GM18873 (cell line): Measurements from ENCODE around the gene KIRREL2.
"Not testable (repeated sequence)": the region's sequence is repeated elsewhere in the genome, so short reads cannot be mapped to it uniquely, and the experiment has no call there.

ENCODE experiments used
- ATAC-seq: cut with Tn5 transposase; IDR thresholded peaks from one replicate; pipeline ENCODE4 v1.9.1; 2021; ENCODE audit warnings: mild to moderate bottlenecking, moderate library complexity, moderate number of reproducible peaks; ENCODE audit not compliant: unreplicated experiment, low FRiP score

KIRREL2 gene

DNA sequence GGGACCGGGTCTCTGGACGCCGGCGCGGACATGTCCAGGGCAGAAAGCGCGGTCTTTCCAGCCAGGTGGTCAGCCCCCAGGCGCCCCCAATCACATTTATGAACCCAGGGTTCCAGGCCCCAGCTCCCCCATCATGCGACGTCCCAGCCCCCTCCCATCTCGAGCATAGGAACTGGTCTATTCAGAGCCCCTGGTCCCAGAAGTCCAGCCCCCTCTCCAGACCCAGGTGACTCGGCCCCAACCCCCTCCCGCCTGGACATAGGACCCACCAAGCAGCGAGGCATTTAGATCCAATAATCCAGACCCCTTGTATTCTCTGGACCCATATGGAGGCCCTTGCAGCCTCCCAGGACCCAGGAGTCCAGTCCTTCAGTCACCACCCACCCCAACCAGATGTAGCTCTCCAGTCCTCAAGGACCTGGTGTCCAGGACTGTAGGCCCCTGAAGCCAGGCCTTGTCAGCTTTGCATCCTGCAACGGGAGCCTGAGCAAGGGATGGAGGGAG is 12.2 kb downstream of the KIRREL2 start:
- no peak for ATAC-seq

DNA sequence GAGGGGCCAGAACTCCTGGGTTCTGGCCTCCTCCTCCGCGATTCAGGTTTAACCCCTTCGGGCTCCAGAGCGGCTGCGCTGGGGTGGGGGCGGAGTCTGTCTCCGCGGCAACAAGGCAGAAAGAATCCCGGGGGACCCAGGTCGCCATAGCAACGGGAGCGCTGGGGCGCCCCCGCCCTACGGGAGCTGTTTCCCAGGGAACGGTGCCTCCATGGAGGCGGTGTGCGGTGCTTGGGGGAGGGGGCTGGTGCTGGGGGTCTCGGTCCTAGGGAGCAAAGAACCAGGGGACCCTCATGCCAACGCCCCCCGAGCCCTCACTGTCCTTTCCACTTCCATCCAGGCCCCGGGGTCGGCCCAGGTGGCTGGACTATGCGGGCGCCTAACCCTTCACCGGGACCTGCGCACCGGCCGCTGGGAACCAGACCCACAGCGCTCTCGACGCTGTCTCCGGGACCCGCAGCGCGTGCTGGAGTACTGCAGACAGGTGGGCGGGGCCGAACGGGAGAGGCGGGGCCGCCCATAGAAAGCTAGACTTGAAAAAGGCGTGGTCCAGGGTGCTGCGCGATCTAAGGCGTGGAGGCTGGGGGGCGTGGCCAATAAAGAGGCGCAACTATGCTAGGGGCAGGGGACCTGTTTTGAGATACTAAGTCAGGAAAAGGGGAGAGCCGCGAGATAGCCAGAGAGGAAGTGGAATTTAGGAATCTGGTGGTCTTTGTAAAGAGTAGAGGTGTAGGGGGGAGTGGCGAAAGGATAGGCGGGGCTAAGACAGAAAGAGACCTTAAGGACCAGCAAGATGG is 12.8 kb downstream of the KIRREL2 start:
- no peak for ATAC-seq

DNA sequence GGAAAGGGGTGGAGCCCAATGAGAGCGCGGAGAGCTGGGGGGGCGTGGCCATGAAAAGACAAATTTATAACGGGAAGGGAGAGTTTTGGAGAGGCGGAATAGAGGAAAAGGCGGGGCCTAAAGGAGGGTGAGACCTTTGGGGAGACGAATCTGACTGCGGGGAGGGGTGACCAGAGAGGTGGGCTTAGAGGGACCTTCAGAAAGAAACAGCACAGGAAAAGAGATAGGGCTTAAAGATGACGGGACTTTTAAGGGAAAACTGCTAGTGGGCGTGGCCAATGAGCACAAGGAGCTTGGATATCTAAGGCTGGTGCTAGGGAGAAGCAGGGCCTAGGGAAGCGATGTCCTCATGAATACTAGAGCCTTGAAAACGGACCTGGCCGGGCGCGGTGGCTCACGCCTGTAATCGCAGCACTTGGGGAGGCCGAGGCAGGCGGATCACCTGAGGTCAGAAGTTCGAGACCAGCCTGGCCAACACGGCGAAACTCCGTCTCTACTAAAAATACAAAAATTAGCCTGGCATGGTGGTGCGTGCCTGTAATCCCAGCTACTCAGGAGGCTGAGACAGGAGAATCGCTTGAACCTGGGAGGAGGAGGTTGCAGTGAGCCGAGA is 13.5 kb downstream of the KIRREL2 start:
- not testable (repeated sequence) for ATAC-seq

DNA sequence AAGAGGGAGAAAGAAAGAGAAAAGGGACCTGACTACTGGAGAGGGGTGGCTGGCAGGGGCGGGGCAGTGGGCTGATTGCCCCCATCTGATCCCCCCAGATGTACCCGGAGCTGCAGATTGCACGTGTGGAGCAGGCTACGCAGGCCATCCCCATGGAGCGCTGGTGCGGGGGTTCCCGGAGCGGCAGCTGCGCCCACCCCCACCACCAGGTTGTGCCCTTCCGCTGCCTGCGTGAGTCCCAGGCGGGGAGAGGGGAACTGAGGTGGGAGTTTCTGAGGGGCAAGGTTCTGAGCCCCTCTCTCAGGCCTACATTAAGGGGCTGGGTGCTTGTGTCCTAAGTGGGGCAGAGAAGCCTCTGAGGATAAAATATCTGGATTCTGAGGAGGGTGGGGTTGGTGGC is 14.1 kb downstream of the KIRREL2 start:
- no peak for ATAC-seq

DNA sequence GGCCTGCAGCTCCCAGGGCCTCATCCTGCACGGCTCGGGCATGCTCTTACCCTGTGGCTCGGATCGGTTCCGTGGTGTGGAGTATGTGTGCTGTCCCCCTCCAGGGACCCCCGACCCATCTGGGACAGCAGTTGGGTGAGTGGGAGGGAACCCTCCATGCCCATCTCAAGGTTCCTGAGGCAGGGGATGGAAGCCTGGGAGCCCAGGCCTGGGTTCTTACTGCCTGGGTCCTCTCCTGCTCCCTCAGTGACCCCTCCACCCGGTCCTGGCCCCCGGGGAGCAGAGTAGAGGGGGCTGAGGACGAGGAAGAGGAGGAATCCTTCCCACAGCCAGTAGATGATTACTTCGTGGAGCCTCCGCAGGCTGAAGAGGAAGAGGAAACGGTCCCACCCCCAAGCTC is 14.9 kb downstream of the KIRREL2 start:
- ATAC-seq = no peak

DNA sequence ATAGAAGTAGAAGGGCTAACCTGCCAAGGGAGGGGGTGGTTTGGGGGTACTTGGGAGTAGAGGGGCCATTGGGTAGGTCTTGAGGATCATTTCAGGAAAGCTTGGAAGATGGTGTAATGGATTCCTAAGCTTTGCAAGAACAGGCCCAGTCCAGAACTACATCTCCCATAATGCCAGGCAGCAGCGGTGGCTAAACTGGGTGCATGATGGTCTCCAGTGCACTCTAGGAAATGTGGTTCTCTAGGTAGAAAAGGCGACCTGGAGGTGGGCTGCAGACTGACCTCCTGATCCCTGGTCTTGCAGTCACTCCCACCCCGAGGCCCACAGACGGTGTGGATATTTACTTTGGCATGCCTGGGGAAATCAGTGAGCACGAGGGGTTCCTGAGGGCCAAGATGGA is 15.5 kb downstream of the KIRREL2 start:
- no peak for ATAC-seq

DNA sequence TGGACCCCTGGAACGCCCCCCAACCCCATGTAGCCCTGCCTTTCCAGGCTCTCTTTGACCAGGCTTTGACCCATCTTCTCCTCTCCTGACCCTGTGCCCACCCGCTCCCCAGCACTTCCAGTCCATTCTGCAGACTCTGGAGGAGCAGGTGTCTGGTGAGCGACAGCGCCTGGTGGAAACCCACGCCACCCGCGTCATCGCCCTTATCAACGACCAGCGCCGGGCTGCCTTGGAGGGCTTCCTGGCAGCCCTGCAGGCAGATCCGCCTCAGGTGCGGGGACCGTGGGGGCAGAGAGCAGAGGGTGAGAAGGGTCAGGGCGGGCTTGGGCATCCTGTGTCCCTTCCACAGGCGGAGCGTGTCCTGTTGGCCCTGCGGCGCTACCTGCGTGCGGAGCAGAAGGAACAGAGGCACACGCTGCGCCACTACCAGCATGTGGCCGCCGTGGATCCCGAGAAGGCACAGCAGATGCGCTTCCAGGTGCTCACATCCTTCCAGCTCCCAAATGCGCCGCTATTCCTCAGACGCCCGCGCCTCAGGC is 17.8 kb downstream of the KIRREL2 start:
- ATAC-seq = no peak

DNA sequence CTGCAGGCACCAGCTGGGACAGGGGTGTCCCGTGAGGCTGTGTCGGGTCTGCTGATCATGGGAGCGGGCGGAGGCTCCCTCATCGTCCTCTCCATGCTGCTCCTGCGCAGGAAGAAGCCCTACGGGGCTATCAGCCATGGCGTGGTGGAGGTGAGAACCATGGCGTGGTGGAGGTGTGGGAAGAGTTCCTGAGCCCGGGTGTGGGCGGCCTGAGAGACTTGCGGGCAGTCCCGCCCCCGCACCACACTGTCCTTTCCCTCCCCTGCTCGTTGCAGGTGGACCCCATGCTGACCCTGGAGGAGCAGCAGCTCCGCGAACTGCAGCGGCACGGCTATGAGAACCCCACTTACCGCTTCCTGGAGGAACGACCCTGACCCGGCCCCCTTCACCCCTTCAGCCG is 22.4 kb downstream of the KIRREL2 start:
- ATAC-seq = no peak

DNA sequence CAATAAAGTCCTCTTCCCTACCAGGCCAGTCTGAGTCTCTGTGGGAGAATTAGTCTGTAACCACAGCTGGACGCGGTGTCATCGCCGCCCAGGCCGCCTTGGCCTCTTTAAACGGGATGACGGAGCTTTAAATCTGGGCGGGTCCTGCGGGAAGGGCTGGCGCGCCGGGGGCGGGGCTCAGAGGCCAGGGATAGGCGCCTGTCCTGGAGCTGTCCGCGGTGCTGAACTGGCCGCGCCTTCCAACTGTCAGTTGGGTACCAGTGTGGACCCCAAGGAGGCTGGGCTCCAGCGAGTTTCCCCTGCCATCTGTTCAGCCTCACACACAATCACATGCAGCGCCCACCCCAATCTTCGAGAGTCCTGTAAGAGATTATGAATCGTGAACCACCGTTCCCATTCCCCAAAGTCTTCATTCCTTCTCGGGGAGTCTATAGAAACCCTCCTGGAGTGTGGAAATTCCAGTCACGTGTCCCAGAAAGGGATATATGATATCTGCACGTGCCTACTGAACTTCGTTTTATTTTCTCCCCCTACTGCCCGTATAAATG is 23.1 kb downstream of the KIRREL2 start:
- ATAC-seq = no peak

DNA sequence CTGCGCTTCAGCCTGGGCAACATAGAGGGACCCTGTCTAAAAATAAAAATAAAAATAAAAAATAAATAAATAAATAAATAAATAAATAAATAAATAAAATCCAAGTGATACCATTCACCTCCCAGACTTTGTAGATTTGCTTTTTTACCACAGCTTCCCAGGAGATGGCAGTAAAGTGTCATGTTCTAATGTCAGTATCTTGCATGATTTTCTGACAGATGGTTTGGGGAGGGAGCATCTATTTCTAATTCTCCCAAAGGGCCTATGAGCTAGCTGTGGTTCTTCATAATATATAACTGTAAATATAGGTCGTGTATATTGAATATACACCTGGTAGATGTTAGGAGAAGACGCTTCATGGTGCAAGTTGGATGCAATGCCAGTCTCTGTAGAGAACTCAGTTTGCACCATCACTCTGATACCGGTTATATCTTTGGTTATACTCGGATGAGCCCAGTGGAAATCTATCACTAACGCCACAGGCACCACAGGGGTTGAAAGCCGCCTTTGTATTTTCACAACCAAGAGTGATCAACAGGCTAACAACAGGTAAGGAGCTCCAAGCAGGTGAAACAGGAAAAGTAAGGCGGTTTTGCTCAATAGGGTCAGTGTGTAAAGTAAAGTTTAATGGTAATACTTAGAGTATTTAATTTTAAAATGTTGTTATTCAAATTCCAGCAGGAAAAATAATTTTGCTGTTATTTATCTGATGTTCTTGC is 25.6 kb downstream of the KIRREL2 start:
- no peak for ATAC-seq

DNA sequence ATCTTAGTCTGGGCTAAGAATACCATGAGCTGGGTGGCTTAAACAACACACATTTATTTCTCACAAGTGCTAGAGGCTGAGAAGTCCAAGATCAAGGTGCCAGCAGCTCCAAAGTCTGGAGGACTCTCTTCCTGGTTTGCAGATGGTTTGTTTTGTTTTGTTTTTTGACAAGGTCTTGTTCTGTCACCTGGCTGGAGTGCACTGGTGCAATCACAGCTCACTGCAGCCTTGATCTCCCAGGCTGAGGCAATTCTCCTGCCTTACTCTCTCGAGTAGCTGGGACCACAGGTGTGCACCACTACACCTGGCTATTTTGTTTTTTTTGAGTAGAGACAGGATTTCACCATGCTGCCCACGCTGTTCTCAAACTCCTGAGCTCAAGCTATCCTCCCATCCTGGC is 27.2 kb downstream of the KIRREL2 start:
- ATAC-seq = no peak

DNA sequence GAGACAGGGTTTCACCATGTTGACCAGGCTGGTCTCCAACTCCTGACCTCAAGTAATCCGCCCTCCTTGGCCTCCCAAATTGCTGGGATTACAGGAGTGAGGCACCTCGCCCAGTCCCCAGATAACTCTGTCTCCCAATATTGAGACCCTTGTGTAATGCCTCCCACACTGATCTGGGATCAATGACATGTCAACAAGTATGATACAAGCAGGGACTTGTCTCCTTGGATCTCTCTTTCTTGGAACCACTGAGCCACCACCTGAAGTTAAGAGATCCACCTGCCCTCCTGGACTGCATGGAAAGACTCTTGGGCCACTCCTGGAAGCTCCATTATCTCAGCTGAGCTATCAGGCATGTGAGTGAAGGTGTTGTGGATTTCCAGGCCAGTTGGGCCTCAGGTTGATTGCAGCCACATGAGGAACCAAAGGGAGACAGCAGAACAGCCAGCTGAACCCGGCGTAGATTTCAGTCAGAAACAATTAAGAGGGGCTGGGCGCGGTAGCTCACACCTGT is 28.6 kb downstream of the KIRREL2 start:
- ATAC-seq = no peak

DNA sequence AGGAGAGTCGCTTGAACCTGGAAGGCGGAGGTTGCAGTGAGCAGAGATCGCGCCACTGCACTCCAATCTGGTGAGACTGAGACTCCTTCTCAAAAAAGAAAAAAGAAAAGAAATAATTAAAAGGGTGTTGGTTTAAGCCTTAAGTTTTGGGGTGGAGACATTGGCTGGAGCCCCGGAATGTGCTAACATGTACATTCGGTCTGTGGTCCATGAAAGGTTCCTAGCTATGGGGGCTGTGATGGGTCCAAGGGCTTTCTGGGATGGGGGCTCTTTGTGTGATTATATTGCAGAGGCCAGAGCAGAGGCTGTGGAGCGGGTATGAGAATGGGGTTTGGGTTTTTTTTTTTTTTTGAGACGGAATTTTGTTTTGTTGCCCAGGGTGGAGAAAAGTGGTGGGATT is 29.2 kb downstream of the KIRREL2 start:
- ATAC-seq = no peak

DNA sequence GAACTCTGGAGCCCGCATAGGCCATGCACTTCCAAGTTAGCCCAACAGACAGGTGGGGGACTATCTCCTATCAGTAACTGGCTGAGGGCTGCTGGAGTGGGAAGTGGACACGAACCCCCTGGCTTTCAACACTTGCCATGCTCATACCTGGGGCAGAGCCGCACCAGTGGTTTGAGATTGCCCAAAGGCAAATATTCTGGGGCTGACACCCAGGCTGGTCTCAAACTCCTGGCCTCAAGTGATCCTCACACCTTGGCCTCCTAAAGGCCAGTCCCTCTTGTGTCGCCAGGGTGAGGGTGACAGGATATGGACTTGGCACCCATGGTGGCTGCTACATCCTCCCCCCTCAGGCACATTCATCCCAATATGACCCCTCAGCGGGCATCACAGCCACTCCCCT is 30.5 kb downstream of the KIRREL2 start:
- no peak for ATAC-seq

DNA sequence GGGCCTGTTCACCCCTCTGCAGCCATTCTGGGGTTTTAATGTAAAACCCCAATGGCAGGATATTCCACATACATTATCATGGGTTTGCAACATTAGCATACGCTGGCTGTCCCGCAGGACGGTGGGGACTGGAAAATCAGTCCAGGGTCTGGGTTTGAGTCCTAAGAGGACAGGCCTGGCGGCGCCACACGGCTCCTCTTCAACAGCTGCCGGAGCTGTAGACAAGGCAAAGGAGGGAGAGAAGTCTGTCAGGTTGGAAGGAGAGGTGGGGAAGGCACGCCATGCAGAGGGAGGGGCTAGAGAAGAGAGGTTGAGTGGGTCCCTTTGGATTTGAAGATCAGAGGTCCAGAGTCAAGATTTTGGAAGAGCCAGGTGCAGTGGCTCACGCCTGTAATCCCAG is 31.7 kb downstream of the KIRREL2 start:
- no peak for ATAC-seq

DNA sequence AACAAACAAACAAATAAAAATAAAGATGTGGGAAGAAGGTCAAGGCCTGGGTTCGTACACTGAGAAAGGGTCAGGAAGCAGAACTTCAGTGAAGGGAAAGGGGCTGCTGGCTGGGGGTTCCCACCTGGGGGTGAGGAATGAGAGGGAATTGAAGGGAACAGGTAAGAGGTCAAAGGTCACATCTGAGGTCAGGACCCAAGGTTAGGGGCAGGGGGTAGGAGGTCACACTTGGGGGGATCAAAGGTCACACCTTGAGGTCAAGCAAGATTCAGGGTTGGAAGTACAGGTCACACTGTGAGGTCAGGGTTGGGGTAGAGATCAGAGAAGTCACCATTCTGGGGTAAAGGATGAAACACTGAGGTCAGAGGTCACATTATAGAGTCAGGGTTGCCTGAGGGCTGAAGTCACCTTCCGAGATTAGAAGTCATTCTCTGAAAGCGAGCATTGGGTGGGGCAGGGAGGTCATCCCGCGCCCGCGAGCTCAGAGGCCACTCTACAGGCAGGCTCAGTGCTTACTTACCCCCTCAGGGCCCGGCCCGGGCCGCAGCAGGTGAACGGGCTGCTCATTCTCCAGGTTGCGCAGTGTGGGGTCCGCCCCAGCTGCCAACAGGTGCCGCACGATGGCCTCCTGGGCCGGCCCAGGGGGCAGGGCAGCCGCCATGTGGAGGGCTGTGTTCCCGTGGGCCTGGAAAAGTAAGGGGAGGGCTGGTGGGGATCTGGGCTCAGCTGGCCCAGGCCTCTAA is 32.8 kb downstream of the KIRREL2 start:
- ATAC-seq = no peak

DNA sequence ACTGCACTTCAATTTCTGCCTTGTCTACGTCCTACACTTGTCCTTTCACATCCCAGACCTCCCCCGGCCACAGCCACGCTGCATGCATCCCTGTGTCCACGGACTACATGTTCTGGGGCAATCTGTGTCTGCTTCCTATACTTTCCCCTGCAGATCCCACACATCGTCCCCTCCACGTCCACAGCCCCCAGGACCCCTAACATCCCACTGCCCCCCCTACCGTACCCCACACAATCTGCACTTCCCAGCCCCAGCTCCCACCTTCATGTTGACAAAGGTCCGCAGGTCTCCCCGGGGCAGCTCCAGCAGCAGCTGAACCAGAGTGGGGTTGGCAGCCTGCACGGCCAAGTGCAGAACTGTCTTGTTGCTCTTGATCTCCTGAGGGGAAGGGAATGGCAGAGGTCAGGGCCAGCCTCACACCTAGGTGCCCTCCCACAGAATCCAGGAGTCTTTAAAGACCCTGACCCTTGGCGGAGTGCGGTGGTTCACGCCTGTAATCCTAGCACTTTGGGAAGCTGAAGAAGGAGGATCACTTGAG is 33.5 kb downstream of the KIRREL2 start:
- no peak for ATAC-seq

DNA sequence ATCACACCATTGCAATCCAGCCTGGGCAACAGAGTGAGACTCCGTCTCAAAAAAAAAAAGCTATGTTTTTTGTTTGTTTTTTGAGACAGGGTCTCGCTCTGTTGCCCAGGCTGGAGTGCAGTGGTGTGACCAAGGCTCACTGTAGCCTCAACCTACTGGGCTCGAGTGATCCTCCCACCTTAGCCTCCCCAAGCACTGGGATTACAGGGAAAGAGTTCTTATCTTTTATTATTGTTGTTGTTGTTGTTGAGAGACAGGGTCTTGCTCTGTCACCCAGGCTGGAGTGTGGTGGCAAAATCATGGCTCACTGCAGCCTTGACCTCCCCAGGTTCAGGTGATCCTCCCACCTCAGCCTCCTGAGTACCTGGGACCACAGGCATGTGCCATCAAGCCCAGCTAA is 35.1 kb downstream of the KIRREL2 start:
- ATAC-seq = not testable (repeated sequence)

DNA sequence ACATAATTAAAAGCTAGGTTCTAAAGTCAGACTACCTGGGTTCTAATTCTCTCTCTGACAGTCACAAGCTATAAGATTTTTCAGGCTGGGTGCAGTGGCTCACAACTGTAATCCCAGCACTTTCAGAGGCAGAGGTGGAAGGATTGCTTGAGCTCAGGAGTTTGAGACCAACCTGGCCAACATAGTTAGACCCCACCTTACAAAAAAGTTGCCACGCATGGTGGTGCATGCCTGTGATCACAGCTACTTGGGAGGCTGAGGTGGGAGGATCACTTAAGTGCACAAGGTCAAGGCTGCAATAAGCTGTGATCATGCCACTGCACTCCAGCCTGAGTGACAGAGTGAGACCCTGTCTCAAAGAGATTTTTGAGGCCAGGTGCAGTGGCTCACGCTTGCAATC is 37.6 kb downstream of the KIRREL2 start:
- ATAC-seq = no peak
